ENCODE data around the gene SLC22A23. TPM values are rescaled to one million over a fixed set of nuclear protein-coding genes. Genes with fewer than 3 reads are reported as not detected.

Gene SLC22A23
- total and polyA plus RNA-seq, 4 donors, result 4.9 to 45.4 (median 19.7) TPM

- Histone ChIP-seq H3K27ac (ENCODE audit: low read depth in 1 of 2, low read length in 2 of 2) (no peak overlapping the region), H3K4me1 (ENCODE audit: control insufficient read depth in 4 of 4, insufficient read depth in 4 of 4, low read length in 3 of 4) (no peaks in the 10 kb centered on the region), H3K4me3 (ENCODE audit: low read depth in 1 of 3, low read length in 3 of 3) (no peak overlapping the region), H3K36me3 (ENCODE audit: control insufficient read depth in 4 of 4, insufficient read depth in 3 of 4, low read depth in 1 of 4, low read length in 3 of 4) (peaks cover 2 to 38% (median 15%) of the 10 kb centered on the region in 4 donors), H3K9me3 (ENCODE audit: control insufficient read depth in 4 of 4, low read length in 3 of 4) (no peaks in the 10 kb centered on the region), H3K9ac (ENCODE audit: low read depth in 1 of 2, low read length in 2 of 2) (no peak overlapping the region), H3K27me3 (ENCODE audit: control insufficient read depth in 4 of 4, insufficient read depth in 4 of 4, low read length in 3 of 4) (no peaks in the 10 kb centered on the region)
- DNase-seq (ENCODE audit: low spot score), result no peak
- TF ChIP-seq NR2F2 (IDR thresholded peaks at IDR 0.05) (no peak), FOXA2 (IDR thresholded peaks at IDR 0.05) (no peak), REST (IDR thresholded peaks at IDR 0.05) (no peak), YY1 (IDR thresholded peaks at IDR 0.05) (no peak), HNF4A (conservative IDR thresholded peaks at IDR 0.05) (no peak), EGR1 (IDR thresholded peaks at IDR 0.05; ENCODE audit: low read depth in 2 of 2) (no peak), FOXA1 (IDR thresholded peaks at IDR 0.05) (no peak), CTCF (IDR thresholded peaks at IDR 0.05; ENCODE audit: low read depth, low read length, missing input control) (no peak), HNF4G (IDR thresholded peaks at IDR 0.05) (no peak), SP1 (IDR thresholded peaks at IDR 0.05) (no peak), GABPA (IDR thresholded peaks at IDR 0.05 in 1 of 2, conservative IDR thresholded peaks at IDR 0.05 in 1 of 2) (no peak), TAF1 (conservative IDR thresholded peaks at IDR 0.05) (no peak), ZBTB33 (IDR thresholded peaks at IDR 0.05) (no peak), ATF3 (IDR thresholded peaks at IDR 0.05) (no peak)
- 89% methylated on average over 17 of the region's 17 CpGs for WGBS
Observed at GRCh38 chr6:3284436-3284876, 172.4 kb downstream of the SLC22A23 start.

GRCh38 chr6:3283641-3284435 lies 173.0 kb downstream of the SLC22A23 start:
- no peak for DNase-seq (ENCODE audit: low spot score)
- H3K4me1 ChIP-seq (ENCODE audit: control insufficient read depth in 4 of 4, insufficient read depth in 4 of 4, low read length in 3 of 4), result no peaks in the 10 kb centered on the region
- no peak overlapping the region for H3K4me3 ChIP-seq (ENCODE audit: low read depth in 1 of 3, low read length in 3 of 3)
- H3K9me3 ChIP-seq (ENCODE audit: control insufficient read depth in 4 of 4, low read length in 3 of 4), result no peaks in the 10 kb centered on the region
- no peak overlapping the region for H3K27ac ChIP-seq (ENCODE audit: low read depth in 1 of 2, low read length in 2 of 2)
- no peak overlapping the region for H3K9ac ChIP-seq (ENCODE audit: low read depth in 1 of 2, low read length in 2 of 2)
- H3K27me3 ChIP-seq (ENCODE audit: control insufficient read depth in 4 of 4, insufficient read depth in 4 of 4, low read length in 3 of 4), result no peaks in the 10 kb centered on the region
- WGBS, result 95% methylated on average over 23 of the region's 23 CpGs
- H3K36me3 ChIP-seq (ENCODE audit: control insufficient read depth in 4 of 4, insufficient read depth in 3 of 4, low read depth in 1 of 4, low read length in 3 of 4), result peaks cover 2 to 38% (median 15%) of the 10 kb centered on the region in 4 donors
- TF ChIP-seq FOXA1 (IDR thresholded peaks at IDR 0.05) (no peak), REST (IDR thresholded peaks at IDR 0.05) (no peak), SP1 (IDR thresholded peaks at IDR 0.05) (no peak), YY1 (IDR thresholded peaks at IDR 0.05) (no peak), TAF1 (conservative IDR thresholded peaks at IDR 0.05) (no peak), ATF3 (IDR thresholded peaks at IDR 0.05) (no peak), EGR1 (IDR thresholded peaks at IDR 0.05; ENCODE audit: low read depth in 2 of 2) (no peak), ZBTB33 (IDR thresholded peaks at IDR 0.05) (no peak)
